Left ventricle myocardium superior (tissue), 1 donor: ENCODE measurements around the gene MVP. TPM values are rescaled to one million over a fixed set of nuclear protein-coding genes. Genes with fewer than 3 reads are reported as not detected.

ENCODE experiments used
- ATAC-seq: fragments of 200-7000 bp; cut with Tn5 transposase; one replicate; pipeline ENCODE4 v1.9.1; 2020; ENCODE audit warnings: mild to moderate bottlenecking, moderate library complexity
- DNase-seq: peaks from one replicate; pipeline ENCODE4 v3.0.0-alpha.2; 2020
- intact Hi-C: fragments of 100-400 bp; cut with micrococcal nuclease; formaldehyde crosslinking; loops from one replicate; pipeline ENCODE4 v1.11.0; 2022
- total RNA-seq: library from RNA; stranded (reverse); fragmentation: NEBNext Ultra II Directional; extraction: Animal tissue kit (Norgen Biotek cat#: 25700); gene quantifications from one replicate; pipeline ENCODE4 v1.2.1, GENCODE V29; 2021
- donor health status: DM: no; HTN: yes; CAD: no; lungs with severe emphysema.

The MVP gene
- total RNA-seq, 1 donor from 2014 or later: 47.0 TPM

DNA sequence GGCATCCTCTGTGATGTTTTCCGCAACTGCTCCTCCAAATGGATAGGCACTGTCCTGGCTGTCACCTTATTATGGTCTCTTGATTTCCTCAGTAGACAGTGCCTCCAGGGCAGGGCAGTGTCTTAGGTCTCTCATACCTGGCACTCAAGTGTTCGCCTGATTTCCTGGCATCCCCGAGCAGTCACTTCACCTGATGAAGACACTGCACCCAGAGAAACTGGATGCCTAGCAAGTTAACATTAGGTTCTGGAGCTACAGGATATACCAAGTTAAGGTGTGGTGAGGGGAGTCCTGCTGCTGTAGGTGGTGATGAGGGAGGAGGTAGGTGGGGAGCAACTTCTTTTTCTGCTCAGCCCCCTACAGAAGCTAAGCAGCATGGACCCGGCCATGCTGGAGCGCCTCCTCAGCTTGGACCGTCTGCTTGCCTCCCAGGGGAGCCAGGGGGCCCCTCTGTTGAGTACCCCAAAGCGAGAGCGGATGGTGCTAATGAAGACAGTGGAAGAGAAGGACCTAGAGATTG is 17.8 kb upstream of the MVP start:
- intact Hi-C loops: no loop called here
- ATAC-seq: no peak
- peak; percentile 22 for DNase-seq

DNA sequence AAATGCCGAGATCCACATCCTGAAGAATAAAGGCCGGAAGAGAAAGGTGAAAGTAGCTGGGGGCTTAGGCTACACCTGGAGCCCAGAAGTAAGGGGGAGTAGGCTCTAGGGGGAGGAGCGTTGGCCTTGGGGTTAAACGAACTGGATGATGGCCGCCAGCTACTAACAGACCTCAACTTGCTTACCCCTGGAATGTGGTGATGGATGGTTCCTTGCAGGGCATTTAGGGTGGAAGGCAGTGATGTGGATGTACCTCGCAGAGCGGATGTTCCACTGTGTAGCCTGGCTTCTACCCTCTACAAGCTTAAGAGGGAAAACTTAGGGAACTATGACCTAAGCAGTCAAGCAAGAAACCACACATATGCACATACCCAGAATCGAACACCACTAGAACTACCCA is 16.2 kb upstream of the MVP start:
- peak; percentile 13 for DNase-seq
- intact Hi-C loops: no loop called here
- no peak for ATAC-seq

DNA sequence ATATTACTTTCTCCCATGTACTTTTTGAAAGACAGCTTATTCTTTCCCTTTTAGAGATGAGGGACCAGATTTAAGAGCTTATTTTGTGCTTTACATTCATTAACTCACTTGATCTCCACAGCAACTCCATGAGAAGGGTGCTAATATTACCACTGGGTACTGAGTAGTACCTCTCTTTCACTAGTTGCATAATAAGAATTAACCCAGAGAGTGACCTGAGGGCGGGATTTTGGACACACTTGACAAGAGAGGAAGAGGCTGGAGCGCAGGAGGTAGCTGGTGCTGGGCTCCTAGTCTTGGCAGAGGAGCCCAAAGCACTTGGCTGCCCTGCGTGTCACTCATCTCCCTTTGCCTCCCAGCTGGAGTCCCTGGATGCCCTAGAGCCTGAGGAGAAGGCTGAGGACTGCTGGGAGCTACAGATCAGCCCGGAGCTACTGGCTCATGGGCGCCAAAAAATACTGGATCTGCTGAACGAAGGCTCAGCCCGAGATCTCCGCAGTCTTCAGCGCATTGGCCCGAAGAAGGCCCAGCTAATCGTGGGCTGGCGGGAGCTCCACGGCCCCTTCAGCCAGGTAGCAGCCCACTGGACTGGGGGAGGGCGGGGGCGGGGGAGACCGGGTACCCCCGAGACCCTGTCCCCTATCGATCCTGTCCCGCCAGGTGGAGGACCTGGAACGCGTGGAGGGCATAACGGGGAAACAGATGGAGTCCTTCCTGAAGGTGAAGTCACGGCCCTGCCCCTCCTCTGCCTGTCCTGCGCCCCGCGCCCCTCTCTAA is 15.6 kb upstream of the MVP start:
- intact Hi-C loops: no loop called here
- DNase-seq: peak; percentile 79
- peak; percentile 56 for ATAC-seq

DNA sequence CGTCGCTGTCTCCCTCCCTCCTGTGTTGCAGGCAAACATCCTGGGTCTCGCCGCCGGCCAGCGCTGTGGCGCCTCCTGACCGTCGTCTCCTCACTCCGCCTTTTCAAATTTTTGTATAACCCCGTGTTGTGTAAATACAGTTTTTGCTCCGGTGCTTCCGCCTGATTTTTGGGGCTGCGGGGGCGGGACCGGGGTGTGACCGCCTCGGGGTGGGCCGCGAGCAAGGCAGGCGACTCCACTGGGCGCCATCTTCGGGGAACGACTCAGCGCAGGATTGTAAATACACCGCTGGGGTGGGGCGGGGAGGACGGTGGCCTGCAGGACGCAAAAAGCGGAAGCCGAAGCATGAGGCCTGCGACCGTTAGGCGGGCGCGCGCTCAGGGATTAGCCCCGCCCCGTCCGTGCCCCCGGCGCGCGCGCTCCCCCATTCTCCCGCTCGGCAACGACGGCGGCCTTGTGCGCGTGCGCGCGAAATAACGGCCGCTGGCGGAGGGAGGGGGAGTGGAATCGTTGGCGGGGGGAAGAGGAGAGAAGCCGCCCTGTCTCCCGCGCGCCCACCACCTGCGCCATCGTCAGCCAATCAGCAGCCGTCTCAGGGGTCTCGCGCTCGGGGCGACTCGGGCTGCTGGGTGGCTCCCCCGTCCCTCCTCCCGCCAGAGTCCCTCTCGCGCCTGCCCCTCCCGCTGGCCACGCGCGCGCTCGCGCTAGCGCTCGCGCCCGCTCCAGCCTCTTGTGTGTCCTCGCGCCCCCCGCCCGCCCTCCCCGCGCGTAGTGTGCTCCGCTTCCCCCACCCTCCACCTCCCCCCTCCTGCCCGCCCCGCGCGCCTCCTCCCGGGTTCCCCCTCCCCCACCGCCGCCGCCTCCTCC is 14.8 kb upstream of the MVP start:
- intact Hi-C loops: no loop called here
- ATAC-seq (peak; percentile 88), DNase-seq (peak; percentile 99)

DNA sequence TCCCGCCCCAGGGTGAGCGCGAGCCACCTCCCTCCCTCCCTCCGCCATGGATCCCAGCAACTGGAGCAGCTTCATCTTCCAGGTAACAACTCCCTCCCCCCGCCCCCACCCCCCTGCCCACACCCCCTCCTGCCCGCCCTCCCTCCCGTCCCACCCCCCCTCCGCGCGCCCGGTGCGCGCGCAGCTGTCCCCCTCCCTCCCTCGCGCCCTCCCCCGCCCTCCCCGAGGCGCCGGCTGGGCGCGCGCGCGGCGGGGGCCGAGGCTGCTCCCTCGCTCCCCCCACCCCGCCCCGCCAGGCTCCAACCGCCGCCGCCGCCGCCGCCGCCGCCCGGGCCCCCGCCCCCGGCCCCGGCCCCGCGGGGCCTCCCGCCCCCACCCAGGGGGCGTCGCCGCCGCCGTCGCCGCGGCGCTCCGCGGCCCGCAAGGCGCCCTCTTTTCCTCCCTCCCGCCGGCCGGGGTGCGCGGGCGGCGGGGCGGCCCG is 14.1 kb upstream of the MVP start, which contains the start of gene MAZ:
Gene MAZ, plus strand, starts transcription at position 431 of the 481 bp plus-strand sequence. CDS start 173 bp downstream, outside the sequence.
- ATAC-seq: peak; percentile 0
- intact Hi-C loops: no loop called here

DNA sequence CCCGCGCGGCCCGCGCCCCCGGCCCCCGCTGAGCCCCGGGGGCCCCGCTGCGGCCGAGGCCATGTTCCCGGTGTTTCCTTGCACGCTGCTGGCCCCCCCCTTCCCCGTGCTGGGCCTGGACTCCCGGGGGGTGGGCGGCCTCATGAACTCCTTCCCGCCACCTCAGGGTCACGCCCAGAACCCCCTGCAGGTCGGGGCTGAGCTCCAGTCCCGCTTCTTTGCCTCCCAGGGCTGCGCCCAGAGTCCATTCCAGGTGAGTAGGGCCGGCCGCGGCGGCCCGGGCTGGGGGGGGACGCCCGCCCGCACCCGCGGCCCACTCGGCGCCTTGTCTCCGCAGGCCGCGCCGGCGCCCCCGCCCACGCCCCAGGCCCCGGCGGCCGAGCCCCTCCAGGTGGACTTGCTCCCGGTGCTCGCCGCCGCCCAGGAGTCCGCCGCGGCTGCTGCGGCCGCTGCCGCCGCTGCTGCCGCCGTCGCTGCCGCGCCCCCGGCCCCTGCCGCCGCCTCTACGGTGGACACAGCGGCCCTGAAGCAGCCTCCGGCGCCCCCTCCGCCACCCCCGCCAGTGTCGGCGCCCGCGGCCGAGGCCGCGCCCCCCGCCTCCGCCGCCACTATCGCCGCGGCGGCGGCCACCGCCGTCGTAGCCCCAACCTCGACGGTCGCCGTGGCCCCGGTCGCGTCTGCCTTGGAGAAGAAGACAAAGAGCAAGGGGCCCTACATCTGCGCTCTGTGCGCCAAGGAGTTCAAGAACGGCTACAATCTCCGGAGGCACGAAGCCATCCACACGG is 13.4 kb upstream of the MVP start:
- DNase-seq (peak; percentile 75), ATAC-seq (no peak)
- intact Hi-C loops: no loop called here

More for the DNA sequence above, 14.1 kb upstream of the MVP start, which contains the start of gene MAZ:
- DNase-seq: no peak

DNA sequence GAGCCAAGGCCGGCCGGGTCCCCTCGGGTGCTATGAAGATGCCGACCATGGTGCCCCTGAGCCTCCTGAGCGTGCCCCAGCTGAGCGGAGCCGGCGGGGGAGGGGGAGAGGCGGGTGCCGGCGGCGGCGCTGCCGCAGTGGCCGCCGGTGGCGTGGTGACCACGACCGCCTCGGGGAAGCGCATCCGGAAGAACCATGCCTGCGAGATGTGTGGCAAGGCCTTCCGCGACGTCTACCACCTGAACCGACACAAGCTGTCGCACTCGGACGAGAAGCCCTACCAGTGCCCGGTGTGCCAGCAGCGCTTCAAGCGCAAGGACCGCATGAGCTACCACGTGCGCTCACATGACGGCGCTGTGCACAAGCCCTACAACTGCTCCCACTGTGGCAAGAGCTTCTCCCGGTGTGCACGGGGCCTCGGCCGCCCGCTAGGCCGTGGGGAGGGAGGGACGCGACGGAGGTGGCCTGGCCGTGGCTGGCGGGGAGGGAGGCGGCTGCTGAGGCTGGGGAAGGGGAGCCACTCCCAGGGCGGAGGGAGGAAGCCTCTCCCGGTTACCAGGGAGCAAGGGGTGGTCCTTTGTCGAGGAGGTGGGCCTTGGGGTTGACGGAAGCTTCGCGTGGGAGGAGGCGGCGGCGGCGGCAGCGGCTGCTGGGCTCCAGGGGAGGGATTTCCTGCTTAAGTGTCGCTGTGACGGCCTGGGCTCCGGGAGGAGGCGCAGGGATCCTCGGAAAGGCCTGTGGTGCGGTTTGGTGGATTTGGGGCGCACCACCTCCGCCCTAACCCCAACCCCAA is 12.6 kb upstream of the MVP start:
- intact Hi-C loops: no loop called here
- DNase-seq (peak; percentile 90), ATAC-seq (peak; percentile 20)

DNA sequence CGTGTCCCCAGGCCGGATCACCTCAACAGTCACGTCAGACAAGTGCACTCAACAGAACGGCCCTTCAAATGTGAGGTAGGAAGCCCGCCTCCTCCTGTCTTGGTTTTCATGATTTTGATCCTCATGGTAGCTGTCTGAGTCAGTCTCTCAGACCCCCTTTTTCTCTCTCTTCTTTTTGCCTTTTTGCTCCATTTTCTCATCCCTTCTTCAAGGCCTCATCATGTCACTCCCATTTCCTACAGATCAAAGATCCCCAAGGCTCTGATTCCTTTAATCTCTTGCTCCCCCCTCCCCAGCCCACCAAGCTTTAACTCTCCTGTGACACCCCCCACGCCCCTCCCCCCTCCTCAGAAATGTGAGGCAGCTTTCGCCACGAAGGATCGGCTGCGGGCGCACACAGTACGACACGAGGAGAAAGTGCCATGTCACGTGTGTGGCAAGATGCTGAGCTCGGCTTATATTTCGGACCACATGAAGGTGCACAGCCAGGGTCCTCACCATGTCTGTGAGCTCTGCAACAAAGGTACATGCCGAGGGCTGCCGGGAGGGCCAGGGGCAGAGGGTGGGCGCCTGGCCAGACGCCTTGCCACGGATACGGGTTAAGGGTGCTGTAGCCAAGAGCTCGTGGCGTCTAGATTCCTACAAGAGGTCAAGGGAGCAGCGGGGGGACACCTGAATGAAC is 11.9 kb upstream of the MVP start:
- no peak for ATAC-seq
- peak; percentile 39 for DNase-seq
- intact Hi-C loops: no loop called here

DNA sequence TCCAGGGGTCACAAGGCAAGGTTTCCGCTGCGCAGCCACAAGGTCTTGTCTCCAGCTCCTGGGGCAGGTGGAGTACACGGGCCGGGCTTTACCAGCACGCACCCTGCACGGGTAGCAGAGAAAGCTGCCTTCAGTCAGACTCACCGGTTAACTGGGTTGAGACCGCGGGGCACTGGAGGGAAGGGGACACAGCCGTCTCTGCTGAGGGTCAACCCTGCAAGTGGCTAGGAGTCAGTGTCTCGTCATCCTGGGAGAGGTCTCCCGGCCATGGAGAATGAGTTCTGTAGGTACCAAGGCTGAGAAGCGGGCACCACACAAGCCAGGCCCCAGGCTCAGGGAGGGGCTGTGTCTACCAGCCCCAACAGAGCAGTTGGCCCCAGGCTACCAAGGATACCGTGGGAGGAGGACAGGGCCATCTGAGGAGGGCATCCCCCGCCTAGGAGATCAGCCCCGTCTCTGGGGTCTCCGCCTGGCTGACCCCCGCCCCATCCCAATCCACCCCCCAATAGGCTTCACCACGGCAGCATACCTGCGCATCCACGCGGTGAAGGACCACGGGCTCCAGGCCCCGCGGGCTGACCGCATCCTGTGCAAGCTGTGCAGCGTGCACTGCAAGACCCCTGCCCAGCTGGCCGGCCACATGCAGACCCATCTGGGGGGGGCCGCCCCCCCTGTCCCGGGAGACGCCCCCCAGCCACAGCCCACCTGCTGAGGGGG is 11.1 kb upstream of the MVP start:
- intact Hi-C loops: no loop called here
- peak; percentile 38 for DNase-seq

DNA sequence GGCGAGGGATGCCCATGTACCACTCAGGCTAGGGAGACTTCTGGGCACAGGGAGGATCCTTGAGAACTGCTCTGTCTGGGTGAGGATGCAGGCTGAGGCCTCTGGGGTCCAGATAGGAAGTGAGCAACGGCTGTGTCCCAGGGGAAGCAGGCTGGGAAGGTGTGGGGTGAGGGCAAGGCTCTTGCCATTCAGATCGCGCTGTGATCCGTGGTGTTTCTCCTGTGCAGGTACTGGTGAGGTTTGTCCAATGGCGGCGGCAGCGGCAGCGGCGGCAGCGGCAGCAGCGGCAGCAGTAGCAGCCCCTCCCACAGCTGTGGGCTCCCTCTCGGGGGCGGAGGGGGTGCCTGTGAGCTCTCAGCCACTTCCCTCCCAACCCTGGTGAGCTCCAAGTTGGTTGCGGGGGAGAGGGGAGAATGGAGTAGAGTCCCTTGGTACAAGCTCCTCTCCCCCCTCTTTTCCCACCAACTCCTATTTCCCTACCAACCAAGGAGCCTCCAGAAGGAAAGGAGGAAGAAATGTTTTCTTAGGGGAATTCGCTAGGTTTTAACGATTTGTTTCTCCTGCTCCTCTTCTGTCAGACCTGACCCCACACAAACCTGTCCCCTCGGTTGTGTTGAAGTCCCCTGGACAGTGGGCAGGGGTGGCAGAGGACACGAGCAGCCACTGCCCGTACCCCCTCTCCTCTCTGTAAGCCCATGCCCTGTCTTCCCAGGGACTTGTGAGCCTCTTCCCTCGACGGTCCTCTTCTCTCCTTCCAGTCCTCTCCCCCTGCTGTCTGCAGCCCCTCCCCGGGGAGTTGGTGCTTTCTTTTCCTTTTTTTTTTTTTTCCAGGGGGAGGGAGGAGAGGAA is 10.2 kb upstream of the MVP start:
- intact Hi-C loops: no loop called here
- DNase-seq: peak; percentile 45
- no peak for ATAC-seq

More for the DNA sequence above, 11.1 kb upstream of the MVP start:
- no peak for ATAC-seq

DNA sequence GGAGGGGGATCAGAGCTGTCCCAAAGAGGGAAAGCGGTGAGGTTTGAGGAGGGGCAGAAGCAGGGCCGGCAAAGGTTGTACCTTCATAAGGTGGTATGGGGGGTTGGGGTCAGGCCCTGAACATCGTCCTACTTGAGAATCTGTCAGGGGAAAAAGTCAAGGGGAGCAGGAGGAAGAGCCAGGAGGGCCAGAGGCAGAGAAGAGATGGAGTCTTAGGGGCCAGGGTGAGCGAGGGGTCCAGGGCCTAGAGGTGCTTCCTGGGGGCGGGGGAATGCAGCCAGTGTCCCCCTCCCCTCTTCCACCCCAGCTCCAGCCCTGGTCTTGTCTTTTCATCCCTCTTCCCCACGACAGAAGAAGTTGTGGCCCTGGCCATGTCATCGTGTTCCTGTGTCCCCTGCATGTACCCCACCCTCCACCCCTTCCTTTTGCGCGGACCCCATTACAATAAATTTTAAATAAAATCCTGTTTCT is 9.5 kb upstream of the MVP start:
- intact Hi-C loops: no loop called here
- DNase-seq: no peak
- no peak for ATAC-seq

DNA sequence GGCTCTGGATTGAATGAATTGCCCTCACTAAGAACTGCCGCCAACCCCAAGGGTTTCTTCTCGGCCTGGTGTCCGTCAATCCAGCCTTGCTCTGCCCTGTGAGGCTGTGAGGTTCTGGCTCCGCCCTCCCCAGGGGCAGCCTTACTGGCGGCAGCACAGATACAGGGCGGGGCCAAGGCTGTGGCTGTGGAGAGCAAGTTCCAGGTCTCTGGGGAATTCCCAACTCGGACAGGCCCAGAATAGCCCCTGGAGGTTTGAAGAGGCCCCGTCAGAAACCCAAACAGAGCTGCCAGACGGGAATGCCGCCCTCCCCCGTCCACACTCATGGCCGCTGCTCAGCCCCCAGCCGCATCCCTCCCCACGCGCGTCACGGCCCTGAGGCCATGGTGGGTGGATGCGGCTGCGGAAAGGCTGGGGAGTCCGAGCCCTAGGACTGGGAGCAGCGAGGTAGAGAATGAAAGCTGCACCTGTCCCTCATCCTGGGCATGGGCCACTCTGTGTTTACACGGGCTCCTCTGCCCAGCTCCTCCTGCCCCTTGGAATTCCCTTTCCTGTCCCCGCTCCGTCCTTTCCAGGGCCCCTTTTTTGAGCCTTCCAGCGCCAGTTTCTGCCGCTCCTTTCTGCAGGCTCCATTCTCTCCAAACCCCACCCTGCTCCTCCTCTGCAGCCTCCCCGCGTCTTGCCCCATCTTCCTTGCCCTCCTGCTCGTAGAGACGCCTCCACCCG is 8.9 kb upstream of the MVP start:
- DNase-seq (peak; percentile 98), ATAC-seq (peak; percentile 71)
- intact Hi-C loops: no loop called here

DNA sequence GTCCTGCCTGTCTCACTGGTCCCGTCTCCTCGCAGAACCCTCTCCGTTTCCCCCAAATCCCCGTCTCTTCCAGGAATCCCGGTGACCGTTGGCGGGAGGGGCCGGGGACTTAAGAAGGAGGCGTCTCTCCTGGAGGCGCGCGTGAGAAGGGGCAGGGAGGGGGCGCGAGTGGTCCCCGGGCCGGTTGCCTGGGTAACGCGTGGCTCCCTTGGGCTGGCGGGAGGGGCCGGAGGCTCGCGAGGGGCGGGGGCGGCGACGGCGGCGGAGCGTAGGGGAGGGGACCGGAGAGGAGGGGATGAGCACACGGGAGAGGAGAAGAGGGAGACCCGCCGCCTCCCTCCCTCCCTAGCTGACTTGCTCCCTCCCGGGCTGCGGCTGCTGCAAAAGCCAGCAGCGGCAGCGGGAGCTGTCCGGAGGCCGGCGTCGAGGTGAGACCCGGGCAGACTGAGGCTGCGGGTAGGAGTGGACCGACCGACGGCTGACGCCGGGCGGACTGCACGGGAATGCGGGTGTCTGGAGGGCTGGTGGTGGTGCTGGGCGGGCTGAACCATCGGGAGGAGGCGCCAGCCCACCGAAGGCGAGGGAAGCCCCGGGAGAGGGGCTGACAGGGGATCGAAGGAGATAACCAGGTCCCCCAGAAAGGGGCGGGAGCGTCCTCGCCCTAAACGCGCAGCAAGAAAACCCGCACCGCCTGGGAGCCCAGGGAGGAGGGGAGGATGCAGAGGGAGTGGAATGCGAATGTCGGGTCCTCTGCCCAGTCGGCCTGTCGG is 8.2 kb upstream of the MVP start, which contains the start of gene PRRT2:
Gene PRRT2, plus strand, starts transcription at position 298 of the 770 bp plus-strand sequence. CDS start 862 bp downstream, outside the sequence.
- DNase-seq (peak; percentile 81), ATAC-seq (peak; percentile 5)
- intact Hi-C loops: no loop called here

DNA sequence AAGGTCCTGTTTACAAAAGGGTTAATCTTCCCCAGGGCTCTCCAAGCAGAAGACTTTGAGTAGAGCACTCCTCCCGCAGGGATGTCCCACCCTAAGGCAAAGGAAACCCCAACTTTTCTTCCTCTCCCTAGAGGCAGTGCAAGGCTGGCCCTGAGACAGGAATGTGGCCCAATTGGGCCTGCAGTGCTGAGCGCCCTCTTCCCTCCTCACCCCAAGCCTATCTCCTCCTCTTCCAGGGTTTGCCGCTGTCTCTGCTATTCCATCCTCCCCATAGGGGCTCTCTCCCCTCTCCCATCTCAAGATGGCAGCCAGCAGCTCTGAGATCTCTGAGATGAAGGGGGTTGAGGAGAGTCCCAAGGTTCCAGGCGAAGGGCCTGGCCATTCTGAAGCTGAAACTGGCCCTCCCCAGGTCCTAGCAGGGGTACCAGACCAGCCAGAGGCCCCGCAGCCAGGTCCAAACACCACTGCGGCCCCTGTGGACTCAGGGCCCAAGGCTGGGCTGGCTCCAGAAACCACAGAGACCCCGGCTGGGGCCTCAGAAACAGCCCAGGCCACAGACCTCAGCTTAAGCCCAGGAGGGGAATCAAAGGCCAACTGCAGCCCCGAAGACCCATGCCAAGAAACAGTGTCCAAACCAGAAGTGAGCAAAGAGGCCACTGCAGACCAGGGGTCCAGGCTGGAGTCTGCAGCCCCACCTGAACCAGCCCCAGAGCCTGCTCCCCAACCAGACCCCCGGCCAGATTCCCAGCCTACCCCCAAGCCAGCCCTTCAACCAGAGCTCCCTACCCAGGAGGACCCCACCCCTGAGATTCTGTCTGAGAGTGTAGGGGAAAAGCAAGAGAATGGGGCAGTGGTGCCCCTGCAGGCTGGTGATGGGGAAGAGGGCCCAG is 7.3 kb upstream of the MVP start:
- ATAC-seq (no peak), DNase-seq (no peak)
- intact Hi-C loops: no loop called here
